ENCODE data around the gene NCF4.

The NCF4 gene

GRCh38 chr22:36922105-36922608 is 61.4 kb downstream of the NCF4 start:
- DNase-seq (ENCODE audit: low read depth) = no peak

GRCh38 chr22:36922711-36923110 is 61.9 kb downstream of the NCF4 start:
- DNase-seq (ENCODE audit: low read depth) = no peak

DNA sequence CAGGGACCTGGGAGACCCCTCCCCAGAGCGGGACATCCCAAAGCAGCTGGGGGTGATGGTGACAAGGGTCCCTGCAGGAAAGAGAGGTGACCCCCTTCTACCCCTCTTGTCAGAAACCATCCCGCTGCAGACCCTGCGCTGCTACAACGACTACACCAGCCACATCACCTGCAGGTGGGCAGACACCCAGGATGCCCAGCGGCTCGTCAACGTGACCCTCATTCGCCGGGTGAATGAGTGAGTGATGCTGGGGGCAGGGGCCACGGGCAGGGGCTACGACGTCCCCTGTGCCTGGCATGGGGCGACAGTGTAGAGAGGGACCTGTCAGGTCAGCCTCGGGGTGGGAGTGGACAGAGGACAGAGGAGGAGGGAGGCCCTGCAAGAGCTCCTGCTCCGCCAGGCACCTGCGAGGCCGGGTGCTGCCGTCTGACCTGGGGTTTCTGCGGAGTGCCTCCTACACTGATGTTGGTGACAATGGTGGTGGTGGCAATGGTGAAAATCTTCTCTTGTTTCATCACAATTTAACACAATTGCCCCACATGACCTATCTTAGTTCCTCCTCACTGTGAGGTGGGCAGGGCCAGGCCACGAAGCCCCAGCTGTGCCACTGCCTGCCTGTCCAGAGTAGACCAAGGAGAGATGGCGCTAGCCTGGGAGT is 62.5 kb downstream of the NCF4 start:
- no peak for DNase-seq (ENCODE audit: low read depth)

DNA sequence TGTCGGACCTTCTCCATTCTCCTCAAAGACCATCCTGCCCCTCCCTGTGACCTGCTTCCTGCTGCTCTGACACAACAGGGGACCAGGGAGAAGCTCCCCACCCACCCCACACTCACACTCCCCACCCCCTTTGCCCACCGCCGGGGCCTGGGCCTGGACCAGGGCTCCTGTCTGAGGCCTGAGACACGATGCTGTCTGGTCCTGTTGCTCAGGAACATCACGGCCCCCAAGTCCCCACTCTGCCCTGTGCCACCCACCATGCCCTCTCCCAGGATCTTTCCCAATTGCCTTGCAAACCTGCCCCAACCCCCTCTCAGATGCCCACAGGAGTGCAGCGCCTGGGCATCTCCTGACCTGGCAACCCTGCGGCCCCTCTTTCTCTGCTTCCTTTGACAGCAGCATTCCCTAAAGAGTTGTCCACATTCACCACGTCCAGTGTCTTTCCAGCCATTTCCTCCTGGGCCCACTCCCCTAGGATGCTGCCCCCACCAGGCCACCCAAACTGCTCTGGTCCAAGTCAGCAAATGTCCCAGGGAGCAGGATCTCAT is 63.4 kb downstream of the NCF4 start:
- DNase-seq (ENCODE audit: low read depth) = no peak

GRCh38 chr22:36925388-36926290 is 64.8 kb downstream of the NCF4 start:
- DNase-seq (ENCODE audit: low read depth) = no peak

DNA sequence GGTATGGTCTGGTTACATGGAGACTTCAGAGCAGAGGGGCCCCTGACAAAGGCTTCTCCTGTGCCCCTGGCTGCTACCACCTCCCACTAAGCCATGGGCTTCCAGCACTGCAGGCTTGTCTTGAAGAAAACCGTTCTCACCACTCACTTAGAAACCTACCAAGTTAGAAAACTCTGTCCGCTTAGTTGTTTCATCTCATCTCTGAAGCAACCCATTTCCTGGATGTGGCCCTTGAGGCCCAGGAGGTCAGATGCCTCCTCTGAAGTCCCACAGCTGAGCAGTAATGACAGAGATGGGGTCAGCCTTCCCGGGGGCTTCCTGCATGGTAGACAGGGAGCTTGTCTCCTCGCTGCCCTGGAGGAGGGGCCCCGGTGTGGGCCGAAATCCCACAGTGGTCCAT is 65.5 kb downstream of the NCF4 start:
- DNase-seq (ENCODE audit: low read depth) = no peak

GRCh38 chr22:36926721-36927435 is 66.1 kb downstream of the NCF4 start:
- no peak for DNase-seq (ENCODE audit: low read depth)
